ENCODE measurements around the gene PLA2R1. TPM values are rescaled to one million over a fixed set of nuclear protein-coding genes. Genes with fewer than 3 reads are reported as not detected.

PLA2R1 gene
- total RNA-seq, 1 donor from 2014 or later: 46.5 TPM

DNA sequence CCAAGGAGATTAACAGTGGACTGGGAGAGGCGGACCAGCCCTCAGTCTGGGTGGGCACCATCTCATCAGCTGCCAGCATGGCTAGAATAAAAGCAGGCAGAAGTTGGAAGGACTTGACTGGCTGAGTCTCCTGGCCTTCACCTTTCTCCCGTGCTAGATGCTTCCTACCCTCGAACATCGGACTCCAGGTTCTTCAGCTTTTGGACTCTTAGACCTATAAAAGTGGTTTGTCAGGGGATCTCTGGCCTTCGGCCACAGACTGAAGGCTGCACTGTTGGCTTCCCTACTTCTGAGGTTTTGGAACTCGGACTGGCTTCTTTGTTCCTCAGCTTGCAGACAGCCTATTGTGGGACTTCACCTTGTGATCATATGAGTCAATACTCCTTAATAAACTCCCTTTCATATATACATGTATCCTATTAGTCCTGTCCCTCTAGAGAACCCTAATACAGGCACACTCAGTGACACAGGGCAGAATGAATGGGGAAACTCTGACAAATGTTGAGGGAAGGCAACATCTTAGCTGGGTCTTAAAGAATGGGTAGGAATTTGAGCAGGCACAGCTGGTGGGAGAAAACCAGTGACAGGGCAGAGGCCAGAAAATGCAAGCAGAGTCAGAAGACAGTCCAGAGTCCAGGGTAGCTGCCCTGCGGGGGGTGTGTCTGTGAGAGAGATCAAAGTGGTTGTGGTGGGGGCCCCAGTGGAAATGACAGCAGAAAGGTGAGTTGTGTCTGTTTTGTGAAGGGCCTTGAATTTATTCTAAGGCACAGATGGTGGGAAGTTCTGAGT is 156.3 kb downstream of the PLA2R1 start:
- H3K27me3 Mint-ChIP-seq (ENCODE audit: low read depth): peaks cover 20% of the 10 kb centered on the region
- DNase-seq (ENCODE audit: low spot score): no peak
- no peak overlapping the region for H3K4me3 Mint-ChIP-seq (ENCODE audit: unreplicated experiment)
- peaks cover 11% of the 10 kb centered on the region for H3K4me1 Mint-ChIP-seq (ENCODE audit: low read depth)
- no peak overlapping the region for H3K27ac Mint-ChIP-seq (ENCODE audit: unreplicated experiment)
- no peaks in the 10 kb centered on the region for H3K9me3 Mint-ChIP-seq (ENCODE audit: low read depth)
- H3K36me3 Mint-ChIP-seq (ENCODE audit: low read depth): no peaks in the 10 kb centered on the region
- TF ChIP-seq, protein P1, sequence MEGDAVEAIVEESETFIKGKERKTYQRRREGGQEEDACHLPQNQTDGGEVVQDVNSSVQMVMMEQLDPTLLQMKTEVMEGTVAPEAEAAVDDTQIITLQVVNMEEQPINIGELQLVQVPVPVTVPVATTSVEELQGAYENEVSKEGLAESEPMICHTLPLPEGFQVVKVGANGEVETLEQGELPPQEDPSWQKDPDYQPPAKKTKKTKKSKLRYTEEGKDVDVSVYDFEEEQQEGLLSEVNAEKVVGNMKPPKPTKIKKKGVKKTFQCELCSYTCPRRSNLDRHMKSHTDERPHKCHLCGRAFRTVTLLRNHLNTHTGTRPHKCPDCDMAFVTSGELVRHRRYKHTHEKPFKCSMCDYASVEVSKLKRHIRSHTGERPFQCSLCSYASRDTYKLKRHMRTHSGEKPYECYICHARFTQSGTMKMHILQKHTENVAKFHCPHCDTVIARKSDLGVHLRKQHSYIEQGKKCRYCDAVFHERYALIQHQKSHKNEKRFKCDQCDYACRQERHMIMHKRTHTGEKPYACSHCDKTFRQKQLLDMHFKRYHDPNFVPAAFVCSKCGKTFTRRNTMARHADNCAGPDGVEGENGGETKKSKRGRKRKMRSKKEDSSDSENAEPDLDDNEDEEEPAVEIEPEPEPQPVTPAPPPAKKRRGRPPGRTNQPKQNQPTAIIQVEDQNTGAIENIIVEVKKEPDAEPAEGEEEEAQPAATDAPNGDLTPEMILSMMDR (IDR thresholded peaks at IDR 0.05): no peak

GRCh38 chr2:159904959-159905305 is 157.5 kb downstream of the PLA2R1 start:
- Mint-ChIP-seq H3K27ac (ENCODE audit: unreplicated experiment) (no peak overlapping the region), H3K36me3 (ENCODE audit: low read depth) (no peaks in the 10 kb centered on the region), H3K9me3 (ENCODE audit: low read depth) (no peaks in the 10 kb centered on the region), H3K4me1 (ENCODE audit: low read depth) (peaks cover 11% of the 10 kb centered on the region), H3K27me3 (ENCODE audit: low read depth) (peaks cover 20% of the 10 kb centered on the region), H3K4me3 (ENCODE audit: unreplicated experiment) (peak overlapping the region; percentile 23)
- peak; percentile 87 for DNase-seq (ENCODE audit: low spot score)
- TF ChIP-seq, protein P1 (IDR thresholded peaks at IDR 0.05): no peak

- peak within 1 kb of the TSS; percentile 47 for H3K4me3 Mint-ChIP-seq (ENCODE audit: unreplicated experiment)
- peaks cover 11% of the 10 kb centered on the region for H3K4me1 Mint-ChIP-seq (ENCODE audit: low read depth)
- no peaks in the 10 kb centered on the region for H3K36me3 Mint-ChIP-seq (ENCODE audit: low read depth)
- DNase-seq (ENCODE audit: low spot score): no peak
- H3K27ac Mint-ChIP-seq (ENCODE audit: unreplicated experiment): no peak within 1 kb of the TSS
- peaks cover 19% of the 10 kb centered on the region for H3K27me3 Mint-ChIP-seq (ENCODE audit: low read depth)
- H3K9me3 Mint-ChIP-seq (ENCODE audit: low read depth): no peaks in the 10 kb centered on the region
- TF ChIP-seq, protein P1 (IDR thresholded peaks at IDR 0.05): no peak
Observed at GRCh38 chr2:159904127-159904958, 158.1 kb downstream of the PLA2R1 start, which contains the start of gene LY75. LY75 (minus strand) TSS chr2:159904756.

DNA sequence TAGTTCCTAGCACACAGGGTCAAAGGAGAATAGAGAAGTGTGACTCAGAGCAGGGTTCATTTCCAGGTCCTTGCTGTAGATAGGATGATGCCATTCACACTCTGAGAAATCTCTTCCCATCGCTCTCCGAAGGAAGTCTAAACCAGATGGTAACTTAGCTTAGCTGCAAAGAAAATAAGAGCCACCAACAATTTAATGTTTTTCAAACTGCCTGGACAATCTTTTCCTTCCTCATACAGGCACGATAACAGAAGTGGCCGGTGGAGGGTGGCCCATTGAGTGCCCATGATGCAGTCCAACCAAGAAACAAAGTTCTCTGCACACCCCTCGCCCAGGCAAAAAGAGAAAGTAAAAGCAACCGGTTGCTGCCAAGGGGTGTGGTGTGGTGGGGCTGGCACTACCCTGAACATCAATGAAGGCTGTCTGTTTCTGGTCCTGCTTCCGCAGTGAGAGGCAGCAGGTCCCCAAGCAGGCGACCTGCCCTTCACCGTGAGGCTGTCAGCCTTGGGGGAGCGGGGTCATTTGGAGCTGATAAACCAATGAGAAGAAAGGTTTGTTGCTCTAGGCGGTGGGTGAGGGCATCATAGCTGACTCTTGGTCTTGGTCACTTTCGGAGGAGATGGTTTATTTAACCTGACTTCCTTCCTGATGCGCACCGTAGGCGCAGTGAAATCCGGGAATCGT is 158.8 kb downstream of the PLA2R1 start:
- Mint-ChIP-seq H3K4me1 (ENCODE audit: low read depth) (peaks cover 11% of the 10 kb centered on the region), H3K27me3 (ENCODE audit: low read depth) (peaks cover 19% of the 10 kb centered on the region), H3K36me3 (ENCODE audit: low read depth) (no peaks in the 10 kb centered on the region), H3K9me3 (ENCODE audit: low read depth) (no peaks in the 10 kb centered on the region), H3K4me3 (ENCODE audit: unreplicated experiment) (peak overlapping the region; percentile 47), H3K27ac (ENCODE audit: unreplicated experiment) (no peak overlapping the region)
- no peak for DNase-seq (ENCODE audit: low spot score)
- TF ChIP-seq, protein P1 (IDR thresholded peaks at IDR 0.05): no peak

DNA sequence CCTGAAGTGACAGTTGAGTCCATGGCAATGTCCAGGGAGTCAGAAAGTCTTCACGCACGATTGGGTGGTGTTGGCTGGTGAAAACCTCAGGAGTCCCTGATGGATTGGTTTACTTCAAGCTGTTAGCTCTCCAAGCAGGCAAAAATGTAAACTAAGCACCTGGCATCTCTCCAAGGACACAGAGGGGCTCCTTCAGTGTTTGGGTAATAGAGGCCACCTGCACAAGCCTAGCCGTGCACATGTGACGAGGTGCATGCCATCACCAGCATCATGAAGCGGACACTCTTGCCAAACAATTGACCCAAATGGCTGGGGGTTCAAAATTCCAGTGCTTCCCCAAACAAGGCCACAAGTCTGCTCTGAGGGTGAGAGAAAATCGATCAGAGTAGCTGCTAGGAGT is 159.7 kb downstream of the PLA2R1 start:
- DNase-seq (ENCODE audit: low spot score): no peak
- Mint-ChIP-seq H3K4me1 (ENCODE audit: low read depth) (peaks cover 11% of the 10 kb centered on the region), H3K4me3 (ENCODE audit: unreplicated experiment) (no peak overlapping the region), H3K9me3 (ENCODE audit: low read depth) (no peaks in the 10 kb centered on the region), H3K27ac (ENCODE audit: unreplicated experiment) (no peak overlapping the region), H3K36me3 (ENCODE audit: low read depth) (no peaks in the 10 kb centered on the region), H3K27me3 (ENCODE audit: low read depth) (peaks cover 19% of the 10 kb centered on the region)
- TF ChIP-seq, protein P1 (IDR thresholded peaks at IDR 0.05): no peak

All from chondrocyte (in vitro differentiated cells).